OCI-LY3 (cell line): Measurements from ENCODE around the gene KIAA1328.

ENCODE experiments used
- H2AFZ ChIP-seq: fragments of 200-600, 300-600 bp; shearing (Covaris generic); 2 replicates; pipeline ENCODE4 v1.6.0; 2014; ENCODE audit warnings: antibody characterized with exemption, low read depth, low read length
- H3K27ac ChIP-seq: fragments of 200-600, 300-600 bp; sonication (generic); 2 replicates; pipeline ENCODE4 v1.5.1; 2014; ENCODE audit warnings: mild to moderate bottlenecking, low read length, moderate library complexity, mixed read lengths
- H3K27me3 ChIP-seq: fragments of 200-600, 300-600 bp; sonication (generic); 2 replicates; pipeline ENCODE4 v1.6.1; 2014; ENCODE audit warnings: low read depth, low read length, mixed read lengths
- H3K36me3 ChIP-seq: fragments of 200-600, 300-600 bp; sonication (generic); replicated peaks from 2 replicates; pipeline ENCODE3; 2014; ENCODE audit warnings: low read depth, low read length, mixed read lengths
- H3K4me1 ChIP-seq: fragments of 300-600, 200-600 bp; sonication (generic); 2 replicates; pipeline ENCODE4 v1.6.1; 2014; ENCODE audit warnings: low read length, mixed read lengths
- H3K4me2 ChIP-seq: fragments of 200-600, 300-600 bp; sonication (generic); 2 replicates; pipeline ENCODE4 v1.6.1; 2014; ENCODE audit warnings: low read length, mixed read lengths
- H3K4me3 ChIP-seq: fragments of 300-600, 200-600 bp; sonication (generic); 2 replicates; pipeline ENCODE4 v1.5.1; 2014; ENCODE audit warnings: antibody characterized with exemption, mild to moderate bottlenecking, low read length, moderate library complexity
- H3K79me2 ChIP-seq: fragments of 300-600, 200-600 bp; shearing (Covaris generic); 2 replicates; pipeline ENCODE4 v1.6.1; 2014; ENCODE audit warnings: mild to moderate bottlenecking, low read length, mixed read lengths
- H3K9ac ChIP-seq: fragments of 300-600, 200-600 bp; shearing (Covaris generic); 2 replicates; pipeline ENCODE4 v1.6.0; 2014; ENCODE audit warnings: mild to moderate bottlenecking, low read length, moderate library complexity
- H3K9me3 ChIP-seq: fragments of 200-600, 300-600 bp; shearing (Covaris generic); 2 replicates; pipeline ENCODE4 v1.6.1; 2014; ENCODE audit warnings: low read length, mixed read lengths; ENCODE audit not compliant: insufficient read depth
- H4K20me1 ChIP-seq: fragments of 200-600, 300-600 bp; sonication (generic); 2 replicates; pipeline ENCODE4 v1.6.1; 2016; ENCODE audit warnings: low read length, mixed read lengths; ENCODE audit not compliant: insufficient read depth
- EZH2phosphoT487 ChIP-seq: fragments of 200-600 bp; shearing (Covaris generic); IDR thresholded peaks from 2 replicates; pipeline ENCODE4 v1.6.1; 2018; ENCODE audit warnings: antibody characterized with exemption, mixed run types, low read depth
- TF ChIP-seq, protein P1 (sequence below): fragments of 200-600, 300-600 bp; sonication (generic); IDR thresholded peaks from 2 replicates; pipeline ENCODE4 v1.5.1; 2014; ENCODE audit warnings: antibody characterized with exemption, low read length, low read depth

Gene KIAA1328

DNA sequence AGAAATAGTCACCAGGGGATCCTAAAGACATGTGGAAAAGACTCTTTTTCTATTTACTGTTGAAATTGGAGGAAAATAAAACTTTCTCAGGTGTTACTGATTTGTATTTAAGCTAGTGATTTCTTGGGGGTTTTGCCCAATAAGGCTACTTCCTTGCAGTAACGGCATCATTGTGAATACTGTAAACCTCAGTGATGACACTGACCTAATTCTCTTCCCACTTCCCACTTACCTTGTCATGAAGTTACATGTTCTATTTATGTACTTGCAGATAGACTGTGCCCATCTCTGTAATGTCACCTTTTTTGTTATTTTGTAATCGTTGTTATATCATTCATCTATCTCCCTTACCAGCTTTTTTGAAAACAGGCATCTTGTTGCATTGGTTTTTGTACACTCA, 134.5 kb downstream of the KIAA1328 start:
- no peaks in the 10 kb centered on the region for H3K27me3 ChIP-seq
- H3K9me3 ChIP-seq, result no peaks in the 10 kb centered on the region
- no peak overlapping the region for H3K4me2 ChIP-seq
- H3K4me1 ChIP-seq, result peaks cover 7% of the 10 kb centered on the region
- H2AFZ ChIP-seq, result no peak overlapping the region
- no peak overlapping the region for H3K9ac ChIP-seq
- no peak overlapping the region for H3K4me3 ChIP-seq
- no peak for TF ChIP-seq EZH2phosphoT487
- TF ChIP-seq, protein P1, sequence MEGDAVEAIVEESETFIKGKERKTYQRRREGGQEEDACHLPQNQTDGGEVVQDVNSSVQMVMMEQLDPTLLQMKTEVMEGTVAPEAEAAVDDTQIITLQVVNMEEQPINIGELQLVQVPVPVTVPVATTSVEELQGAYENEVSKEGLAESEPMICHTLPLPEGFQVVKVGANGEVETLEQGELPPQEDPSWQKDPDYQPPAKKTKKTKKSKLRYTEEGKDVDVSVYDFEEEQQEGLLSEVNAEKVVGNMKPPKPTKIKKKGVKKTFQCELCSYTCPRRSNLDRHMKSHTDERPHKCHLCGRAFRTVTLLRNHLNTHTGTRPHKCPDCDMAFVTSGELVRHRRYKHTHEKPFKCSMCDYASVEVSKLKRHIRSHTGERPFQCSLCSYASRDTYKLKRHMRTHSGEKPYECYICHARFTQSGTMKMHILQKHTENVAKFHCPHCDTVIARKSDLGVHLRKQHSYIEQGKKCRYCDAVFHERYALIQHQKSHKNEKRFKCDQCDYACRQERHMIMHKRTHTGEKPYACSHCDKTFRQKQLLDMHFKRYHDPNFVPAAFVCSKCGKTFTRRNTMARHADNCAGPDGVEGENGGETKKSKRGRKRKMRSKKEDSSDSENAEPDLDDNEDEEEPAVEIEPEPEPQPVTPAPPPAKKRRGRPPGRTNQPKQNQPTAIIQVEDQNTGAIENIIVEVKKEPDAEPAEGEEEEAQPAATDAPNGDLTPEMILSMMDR, result no peak
- H3K79me2 ChIP-seq, result no peaks in the 10 kb centered on the region
- H3K36me3 ChIP-seq, result peaks cover 7% of the 10 kb centered on the region
- no peaks in the 10 kb centered on the region for H4K20me1 ChIP-seq
- no peak overlapping the region for H3K27ac ChIP-seq

GRCh38 chr18:36974686-36975085, 145.8 kb downstream of the KIAA1328 start:
- H3K4me3 ChIP-seq, result no peak overlapping the region
- no peaks in the 10 kb centered on the region for H3K79me2 ChIP-seq
- TF ChIP-seq EZH2phosphoT487, result no peak
- TF ChIP-seq, protein P1, result no peak
- H3K36me3 ChIP-seq, result no peaks in the 10 kb centered on the region
- H4K20me1 ChIP-seq, result no peaks in the 10 kb centered on the region
- no peaks in the 10 kb centered on the region for H3K9me3 ChIP-seq
- no peak overlapping the region for H3K9ac ChIP-seq
- no peak overlapping the region for H3K27ac ChIP-seq
- H3K27me3 ChIP-seq, result no peaks in the 10 kb centered on the region
- no peaks in the 10 kb centered on the region for H3K4me1 ChIP-seq
- H3K4me2 ChIP-seq, result no peak overlapping the region
- no peak overlapping the region for H2AFZ ChIP-seq

GRCh38 chr18:36977121-36977520, 148.2 kb downstream of the KIAA1328 start:
- Histone ChIP-seq H3K27ac (no peak overlapping the region), H3K36me3 (no peaks in the 10 kb centered on the region), H3K4me2 (no peak overlapping the region), H3K4me1 (no peaks in the 10 kb centered on the region), H3K4me3 (no peak overlapping the region), H4K20me1 (no peaks in the 10 kb centered on the region), H3K9me3 (no peaks in the 10 kb centered on the region), H3K79me2 (no peaks in the 10 kb centered on the region), H3K27me3 (no peaks in the 10 kb centered on the region), H3K9ac (no peak overlapping the region), H2AFZ (no peak overlapping the region)
- TF ChIP-seq, protein P1, result no peak
- no peak for TF ChIP-seq EZH2phosphoT487

GRCh38 chr18:36993068-36993467, 164.1 kb downstream of the KIAA1328 start:
- no peak overlapping the region for H3K4me3 ChIP-seq
- no peaks in the 10 kb centered on the region for H3K9me3 ChIP-seq
- no peaks in the 10 kb centered on the region for H3K4me1 ChIP-seq
- H3K36me3 ChIP-seq, result peaks cover 1% of the 10 kb centered on the region
- H3K27me3 ChIP-seq, result no peaks in the 10 kb centered on the region
- no peak overlapping the region for H3K4me2 ChIP-seq
- no peak overlapping the region for H3K9ac ChIP-seq
- TF ChIP-seq, protein P1, result no peak
- TF ChIP-seq EZH2phosphoT487, result no peak
- no peaks in the 10 kb centered on the region for H4K20me1 ChIP-seq
- no peak overlapping the region for H2AFZ ChIP-seq
- no peak overlapping the region for H3K27ac ChIP-seq
- no peaks in the 10 kb centered on the region for H3K79me2 ChIP-seq
